ENCODE data around the gene MRPL20.

The MRPL20 gene

DNA sequence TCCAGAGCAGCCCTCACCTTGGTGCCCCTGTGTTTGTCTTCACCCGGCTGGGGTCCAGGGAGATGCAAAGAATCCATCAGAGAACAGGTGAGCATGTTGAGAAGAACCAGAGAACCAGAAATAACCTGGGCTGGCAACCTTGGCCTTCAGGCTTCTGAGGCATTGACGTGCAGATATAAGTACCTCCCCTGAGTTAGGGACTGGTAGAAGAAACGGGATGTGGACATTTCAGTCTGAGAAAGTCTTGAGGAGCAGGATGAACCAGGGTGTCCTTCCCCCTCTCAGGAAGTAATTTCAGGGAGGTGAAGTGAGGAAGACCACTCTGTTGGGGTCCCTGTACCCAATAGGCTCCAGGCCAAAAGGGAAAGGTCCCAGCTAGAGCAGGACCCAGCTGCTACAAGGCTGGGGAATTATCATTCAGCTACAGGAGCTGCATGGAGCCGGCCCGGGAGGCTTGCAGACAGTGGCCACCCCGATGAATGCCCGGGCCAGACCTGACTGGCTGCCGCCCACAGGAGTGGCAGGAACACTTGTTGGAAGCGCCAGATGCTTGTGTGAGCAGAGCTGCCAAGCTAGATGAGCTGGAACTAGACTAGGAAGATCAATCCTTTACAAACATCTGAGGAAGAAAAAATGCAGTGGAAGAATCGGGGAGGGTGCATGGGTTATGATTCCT, 30.4 kb downstream of the MRPL20 start:
- H3K4me3 ChIP-seq (ENCODE audit: low read length) = no peak overlapping the region
- no peak for DNase-seq (ENCODE audit: low read depth)
- TF ChIP-seq CTCF (IDR thresholded peaks at IDR 0.05; ENCODE audit: insufficient read depth, low read depth, low read length, missing control alignments) = no peak

GRCh38 chr1:1374929-1375662, 32.0 kb downstream of the MRPL20 start, which contains the start of gene AURKAIP1:
TSS of gene AURKAIP1 (minus strand) at chr1:1375207. CDS start at chr1:1374756, 451 bp downstream.
- peak; percentile 100 for DNase-seq (ENCODE audit: low read depth)
- H3K4me3 ChIP-seq (ENCODE audit: low read length) = peak within 1 kb of the TSS; percentile 80
- peak; percentile 23 for TF ChIP-seq CTCF (IDR thresholded peaks at IDR 0.05; ENCODE audit: insufficient read depth, low read depth, low read length, missing control alignments)

- TF ChIP-seq CTCF (IDR thresholded peaks at IDR 0.05; ENCODE audit: insufficient read depth, low read depth, low read length, missing control alignments) = no peak
- DNase-seq (ENCODE audit: low read depth) = peak; percentile 32
- H3K4me3 ChIP-seq (ENCODE audit: low read length) = peak overlapping the region; percentile 80
Measured at GRCh38 chr1:1374589-1374928, 32.5 kb downstream of the MRPL20 start.

DNA sequence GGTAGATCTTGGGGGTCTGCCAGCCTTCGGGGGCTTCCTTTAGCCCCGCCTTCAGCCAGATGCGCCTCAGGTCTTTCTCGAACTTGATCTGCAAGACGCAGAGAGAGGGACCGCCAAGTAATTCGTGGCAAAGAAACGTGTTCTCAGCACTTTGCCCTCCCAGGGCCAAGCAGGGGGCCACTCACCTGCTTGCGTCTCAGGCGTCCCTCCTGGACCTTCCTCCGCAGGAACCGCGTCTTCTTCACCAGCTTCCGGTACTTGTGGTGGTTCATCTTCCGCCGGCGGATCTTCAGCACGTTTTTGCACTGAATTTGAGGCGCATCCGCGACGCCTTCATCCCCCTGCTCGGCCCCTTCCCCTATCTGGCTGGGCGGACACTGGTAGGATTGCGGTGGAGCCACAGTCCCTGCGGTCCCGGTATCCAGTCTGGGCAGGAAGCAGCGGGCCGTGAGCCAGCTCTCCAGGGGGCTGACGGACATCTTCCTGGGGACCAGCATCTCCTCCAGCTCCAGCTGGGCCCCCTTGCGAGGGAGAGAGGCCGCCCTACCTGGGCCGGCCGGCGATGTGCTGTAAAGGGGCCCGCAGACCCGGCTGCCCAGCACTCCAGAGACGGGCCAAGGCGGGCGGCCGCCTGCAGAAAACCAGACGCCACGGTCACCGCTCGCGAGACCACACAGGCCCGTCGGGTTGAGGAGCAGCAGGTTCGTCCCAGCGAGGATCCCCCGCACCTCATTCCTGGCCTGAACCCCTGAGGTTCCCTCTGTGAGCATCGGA, 33.1 kb downstream of the MRPL20 start:
- no peak for DNase-seq (ENCODE audit: low read depth)
- TF ChIP-seq CTCF (IDR thresholded peaks at IDR 0.05; ENCODE audit: insufficient read depth, low read depth, low read length, missing control alignments) = no peak
- H3K4me3 ChIP-seq (ENCODE audit: low read length) = peak overlapping the region; percentile 80

DNA sequence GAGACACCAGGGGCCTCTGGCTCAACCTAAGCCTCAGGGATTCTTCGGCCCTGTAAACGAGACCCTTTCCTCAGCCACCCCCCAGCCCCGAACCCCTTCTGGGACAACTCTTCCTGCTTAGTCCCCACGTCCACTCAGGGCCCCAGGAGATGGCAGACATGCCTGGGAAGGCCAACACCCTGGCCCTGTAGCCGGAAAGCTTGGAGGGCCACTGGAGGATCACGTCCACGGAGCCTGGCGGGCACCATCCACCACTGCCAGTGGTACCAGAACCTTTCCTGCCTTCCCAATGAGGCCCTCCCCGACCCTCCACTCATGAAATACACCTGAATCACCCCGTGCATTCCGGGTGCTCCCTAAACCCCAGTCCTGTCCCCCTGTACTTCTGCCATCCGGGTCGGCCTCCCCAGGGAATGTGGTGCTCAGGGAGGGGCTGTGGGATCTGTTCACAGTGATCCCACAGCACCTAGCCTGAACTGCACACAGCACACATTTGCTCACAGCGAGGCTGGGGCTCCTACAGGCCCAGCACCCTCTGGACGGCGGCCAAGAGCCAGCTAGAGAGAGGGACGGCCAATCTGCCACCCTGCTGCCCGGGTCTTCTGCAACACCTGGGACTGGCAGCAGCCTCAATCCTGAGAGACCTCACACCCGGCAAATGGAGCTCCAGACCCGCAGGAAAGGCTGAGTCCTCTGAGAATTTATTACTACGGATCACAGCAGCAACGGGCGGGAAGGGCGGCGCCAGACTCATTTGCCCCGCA, 33.9 kb downstream of the MRPL20 start:
- peak overlapping the region; percentile 80 for H3K4me3 ChIP-seq (ENCODE audit: low read length)
- no peak for DNase-seq (ENCODE audit: low read depth)
- TF ChIP-seq CTCF (IDR thresholded peaks at IDR 0.05; ENCODE audit: insufficient read depth, low read depth, low read length, missing control alignments) = no peak
